Measurements from ENCODE around the gene ASB4.

ASB4 gene

DNA sequence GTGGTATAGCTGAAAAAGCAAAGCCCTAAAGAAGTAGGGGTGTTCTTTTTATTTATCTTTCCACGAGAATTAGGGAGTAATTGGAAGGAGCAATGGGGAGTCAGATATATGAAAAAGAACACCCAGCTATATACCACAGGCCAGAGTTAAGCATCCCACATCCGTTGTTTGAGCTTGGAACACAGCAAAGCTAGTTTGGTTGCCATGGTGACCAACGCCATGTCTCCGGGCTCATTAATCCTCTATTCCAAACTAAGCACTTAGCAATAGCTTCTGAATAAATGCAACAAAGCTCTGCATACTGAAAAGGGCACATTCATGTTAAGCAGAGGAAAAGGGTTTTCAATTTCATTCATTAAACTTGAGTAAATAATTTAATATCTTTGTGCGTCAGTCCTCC is 23.5 kb downstream of the ASB4 start:
- peak; percentile 68 for DNase-seq (ENCODE audit: low read depth)
- H3K4me3 ChIP-seq (replicated peaks; ENCODE audit: low read depth, low read length) = no peak overlapping the region
- TF ChIP-seq, protein P1, sequence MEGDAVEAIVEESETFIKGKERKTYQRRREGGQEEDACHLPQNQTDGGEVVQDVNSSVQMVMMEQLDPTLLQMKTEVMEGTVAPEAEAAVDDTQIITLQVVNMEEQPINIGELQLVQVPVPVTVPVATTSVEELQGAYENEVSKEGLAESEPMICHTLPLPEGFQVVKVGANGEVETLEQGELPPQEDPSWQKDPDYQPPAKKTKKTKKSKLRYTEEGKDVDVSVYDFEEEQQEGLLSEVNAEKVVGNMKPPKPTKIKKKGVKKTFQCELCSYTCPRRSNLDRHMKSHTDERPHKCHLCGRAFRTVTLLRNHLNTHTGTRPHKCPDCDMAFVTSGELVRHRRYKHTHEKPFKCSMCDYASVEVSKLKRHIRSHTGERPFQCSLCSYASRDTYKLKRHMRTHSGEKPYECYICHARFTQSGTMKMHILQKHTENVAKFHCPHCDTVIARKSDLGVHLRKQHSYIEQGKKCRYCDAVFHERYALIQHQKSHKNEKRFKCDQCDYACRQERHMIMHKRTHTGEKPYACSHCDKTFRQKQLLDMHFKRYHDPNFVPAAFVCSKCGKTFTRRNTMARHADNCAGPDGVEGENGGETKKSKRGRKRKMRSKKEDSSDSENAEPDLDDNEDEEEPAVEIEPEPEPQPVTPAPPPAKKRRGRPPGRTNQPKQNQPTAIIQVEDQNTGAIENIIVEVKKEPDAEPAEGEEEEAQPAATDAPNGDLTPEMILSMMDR (IDR thresholded peaks at IDR 0.05; ENCODE audit: low read length, missing control alignments) = no peak

DNA sequence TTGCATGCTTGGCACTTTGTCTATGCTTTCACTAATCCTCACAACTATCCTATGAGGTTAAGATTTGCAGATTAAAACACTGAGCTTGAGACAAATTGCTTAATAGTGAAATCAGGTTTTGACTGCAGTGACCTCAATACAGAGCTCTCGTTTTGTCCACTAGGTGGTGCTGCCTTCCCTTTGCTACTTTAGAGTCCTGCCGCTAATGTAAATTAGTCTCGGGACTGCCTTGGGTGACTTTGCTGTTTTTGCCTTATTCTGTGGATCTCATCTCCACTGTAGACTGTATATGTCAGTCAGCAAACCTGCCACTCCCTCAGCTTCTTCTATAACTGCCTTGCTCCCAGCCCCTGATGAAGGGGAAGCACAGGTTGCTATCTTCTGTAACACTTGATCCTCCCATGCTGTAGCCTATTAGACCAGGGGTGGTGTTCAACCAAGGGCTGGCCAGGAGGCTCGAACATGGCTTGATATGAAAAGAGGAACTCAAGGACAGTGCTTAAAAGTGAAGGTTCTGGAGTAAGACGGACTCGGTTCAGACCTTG is 26.0 kb downstream of the ASB4 start:
- peak; percentile 85 for DNase-seq (ENCODE audit: low read depth)
- no peak overlapping the region for H3K4me3 ChIP-seq (replicated peaks; ENCODE audit: low read depth, low read length)
- TF ChIP-seq, protein P1 (IDR thresholded peaks at IDR 0.05; ENCODE audit: low read length, missing control alignments) = peak; percentile 93

DNA sequence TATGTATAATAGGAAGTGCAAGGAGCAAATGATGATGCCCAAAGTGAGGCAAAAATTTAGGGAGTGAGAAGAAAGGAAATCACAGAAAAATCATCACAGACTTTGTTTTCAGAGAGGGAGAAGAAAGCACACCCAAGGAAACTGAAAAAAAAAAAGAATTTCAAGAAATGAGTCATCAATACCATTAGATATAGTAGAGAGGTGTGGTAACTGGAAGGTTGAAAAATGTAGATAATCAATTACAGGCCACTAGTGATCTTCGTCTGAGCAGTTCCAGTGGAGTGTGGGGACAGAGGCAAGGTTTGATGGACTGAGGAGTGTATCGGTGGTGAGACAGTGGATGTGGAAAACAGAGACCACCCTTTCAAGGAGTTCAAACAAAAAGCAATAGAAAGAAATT is 31.7 kb downstream of the ASB4 start:
- no peak for DNase-seq (ENCODE audit: low read depth)
- TF ChIP-seq, protein P1 (IDR thresholded peaks at IDR 0.05; ENCODE audit: low read length, missing control alignments) = no peak
- H3K4me3 ChIP-seq (replicated peaks; ENCODE audit: low read depth, low read length) = no peak overlapping the region

DNA sequence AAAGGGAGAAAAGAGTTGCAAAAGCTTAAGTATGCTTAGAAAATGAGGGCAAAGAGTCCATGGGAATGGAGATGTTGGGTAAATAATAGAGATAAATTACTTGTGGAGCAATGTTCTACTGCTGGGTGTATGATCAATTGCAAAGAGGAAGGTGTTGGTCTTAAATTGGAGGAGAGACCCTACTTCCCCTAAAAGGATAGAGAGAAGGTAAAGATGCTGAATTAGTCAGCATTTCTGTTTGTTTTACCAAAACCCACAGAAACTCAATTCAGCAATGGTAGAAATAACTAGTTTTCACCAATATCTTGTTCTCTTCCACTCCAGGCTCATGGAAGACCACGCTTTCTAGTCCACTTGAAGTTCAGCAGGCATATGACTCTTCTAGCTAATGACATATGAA is 32.1 kb downstream of the ASB4 start:
- H3K4me3 ChIP-seq (replicated peaks; ENCODE audit: low read depth, low read length) = no peak overlapping the region
- no peak for DNase-seq (ENCODE audit: low read depth)
- TF ChIP-seq, protein P1 (IDR thresholded peaks at IDR 0.05; ENCODE audit: low read length, missing control alignments) = no peak

DNA sequence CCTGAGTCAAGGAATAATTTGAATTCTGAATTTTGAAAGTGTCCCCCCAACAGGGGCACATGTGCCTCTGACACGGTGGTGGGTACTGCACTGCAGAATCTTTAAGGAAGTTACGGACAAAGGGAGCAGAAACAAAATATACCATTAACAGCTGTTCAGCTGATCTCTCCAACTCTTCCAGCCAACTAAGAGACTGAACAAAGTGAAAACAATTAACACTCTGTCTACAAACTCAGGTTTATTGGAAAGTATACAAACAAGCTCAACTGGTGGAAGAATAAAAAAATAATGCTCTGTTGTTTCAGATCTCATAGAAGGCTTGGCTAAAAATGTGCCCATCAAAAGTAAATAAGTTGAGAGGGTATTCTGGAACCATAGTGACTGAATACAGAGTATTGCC is 34.4 kb downstream of the ASB4 start:
- no peak for DNase-seq (ENCODE audit: low read depth)
- H3K4me3 ChIP-seq (replicated peaks; ENCODE audit: low read depth, low read length) = no peak overlapping the region
- TF ChIP-seq, protein P1 (IDR thresholded peaks at IDR 0.05; ENCODE audit: low read length, missing control alignments) = no peak

DNA sequence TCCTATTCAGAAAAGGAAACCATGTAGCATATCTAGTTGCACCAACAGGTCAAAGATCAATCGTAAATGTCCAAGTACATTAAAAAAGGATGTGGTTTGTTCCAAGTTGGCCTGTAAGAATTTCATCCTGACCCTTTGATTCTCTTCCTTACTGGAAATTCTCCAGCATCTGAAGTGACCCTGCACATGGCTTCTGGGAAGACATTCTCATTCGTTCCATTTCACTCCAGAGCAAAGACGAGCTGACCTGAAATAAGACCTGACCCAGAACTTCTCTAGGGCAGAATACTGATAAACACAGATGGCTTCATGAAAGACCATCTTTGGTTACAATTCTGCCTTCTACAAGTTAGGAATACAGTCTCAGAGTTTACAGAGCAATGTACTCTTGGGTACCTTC is 39.8 kb downstream of the ASB4 start:
- DNase-seq (ENCODE audit: low read depth) = no peak
- H3K4me3 ChIP-seq (replicated peaks; ENCODE audit: low read depth, low read length) = no peak overlapping the region
- TF ChIP-seq, protein P1 (IDR thresholded peaks at IDR 0.05; ENCODE audit: low read length, missing control alignments) = no peak

DNA sequence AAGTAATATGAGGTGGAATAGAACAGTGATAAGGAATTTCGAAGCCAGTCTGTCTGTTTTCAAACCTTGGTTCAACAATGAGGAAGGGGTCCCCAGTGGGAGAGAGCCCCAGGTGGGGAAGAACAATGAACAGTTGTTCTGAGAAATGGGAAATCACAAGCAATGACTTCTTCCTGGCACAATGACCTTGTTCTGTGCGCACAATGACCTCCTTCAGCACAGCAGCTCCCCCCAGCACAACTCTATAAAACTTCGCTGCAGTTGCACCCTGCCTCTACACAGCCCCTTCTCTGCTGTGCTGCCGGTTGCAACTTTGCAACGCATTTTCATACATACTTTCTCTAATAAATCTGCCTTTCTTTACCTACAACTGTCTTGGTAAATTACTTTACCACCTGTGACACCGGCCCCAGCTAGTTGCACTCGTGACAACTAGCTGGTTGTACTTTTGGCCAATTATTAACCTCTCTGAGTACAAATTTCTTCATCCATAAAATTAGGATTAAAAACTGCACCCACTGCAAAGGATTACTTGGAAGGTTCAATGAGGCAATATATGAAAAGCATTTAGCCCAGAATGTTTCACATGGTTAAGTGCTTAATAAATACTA is 40.5 kb downstream of the ASB4 start:
- TF ChIP-seq, protein P1 (IDR thresholded peaks at IDR 0.05; ENCODE audit: low read length, missing control alignments) = no peak

More for the DNA sequence above, 40.5 kb downstream of the ASB4 start:
- DNase-seq (ENCODE audit: low read depth) = no peak
- H3K4me3 ChIP-seq (replicated peaks; ENCODE audit: low read depth, low read length) = no peak overlapping the region
